ENCODE measurements around the gene SFI1.

DNA sequence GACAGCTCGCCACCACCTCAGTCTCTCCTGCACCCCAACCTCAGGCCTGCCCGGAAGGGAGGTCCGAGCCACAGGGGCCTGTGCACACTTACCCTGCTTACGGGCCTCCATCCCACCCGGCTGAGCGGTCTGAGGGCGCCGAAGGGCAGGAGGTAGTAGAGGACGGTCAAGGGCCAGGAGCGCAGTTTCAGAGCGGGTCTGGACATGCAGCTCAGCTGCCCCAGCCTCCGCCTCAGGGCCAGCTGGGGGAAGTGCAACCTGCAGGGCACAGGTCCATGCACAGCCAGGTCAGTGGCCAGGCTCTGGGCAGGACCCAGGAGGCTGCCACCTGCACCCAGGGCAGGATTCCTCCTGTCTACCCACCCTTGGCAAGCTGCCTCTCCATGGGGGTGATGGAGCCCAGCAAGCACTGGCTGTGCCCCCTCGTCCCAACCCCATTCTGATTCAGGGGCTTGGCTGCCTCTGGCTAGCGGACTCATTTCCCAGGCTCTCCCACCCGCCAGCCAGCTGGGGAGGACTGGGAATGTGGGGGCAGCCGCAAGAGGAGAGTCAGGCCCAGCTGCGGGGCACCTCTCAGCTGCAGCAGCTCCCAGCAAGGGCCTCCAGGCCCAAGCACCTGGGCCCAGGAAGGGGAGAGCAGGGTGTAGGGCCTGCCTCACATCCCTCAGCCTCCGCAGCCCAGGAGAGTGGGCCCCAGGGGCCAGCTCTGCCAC is 127.4 kb downstream of the SFI1 start:
- TF ChIP-seq, protein P1, sequence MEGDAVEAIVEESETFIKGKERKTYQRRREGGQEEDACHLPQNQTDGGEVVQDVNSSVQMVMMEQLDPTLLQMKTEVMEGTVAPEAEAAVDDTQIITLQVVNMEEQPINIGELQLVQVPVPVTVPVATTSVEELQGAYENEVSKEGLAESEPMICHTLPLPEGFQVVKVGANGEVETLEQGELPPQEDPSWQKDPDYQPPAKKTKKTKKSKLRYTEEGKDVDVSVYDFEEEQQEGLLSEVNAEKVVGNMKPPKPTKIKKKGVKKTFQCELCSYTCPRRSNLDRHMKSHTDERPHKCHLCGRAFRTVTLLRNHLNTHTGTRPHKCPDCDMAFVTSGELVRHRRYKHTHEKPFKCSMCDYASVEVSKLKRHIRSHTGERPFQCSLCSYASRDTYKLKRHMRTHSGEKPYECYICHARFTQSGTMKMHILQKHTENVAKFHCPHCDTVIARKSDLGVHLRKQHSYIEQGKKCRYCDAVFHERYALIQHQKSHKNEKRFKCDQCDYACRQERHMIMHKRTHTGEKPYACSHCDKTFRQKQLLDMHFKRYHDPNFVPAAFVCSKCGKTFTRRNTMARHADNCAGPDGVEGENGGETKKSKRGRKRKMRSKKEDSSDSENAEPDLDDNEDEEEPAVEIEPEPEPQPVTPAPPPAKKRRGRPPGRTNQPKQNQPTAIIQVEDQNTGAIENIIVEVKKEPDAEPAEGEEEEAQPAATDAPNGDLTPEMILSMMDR (IDR thresholded peaks at IDR 0.05): no peak
- no peak for TF ChIP-seq POLR2A (IDR thresholded peaks at IDR 0.05; ENCODE audit: low read depth)
